HG02973 (cell line): Measurements from ENCODE around the gene MRTFB.

Experiments
- ATAC-seq: cut with Tn5 transposase; IDR thresholded peaks from one replicate; pipeline ENCODE4 v1.9.1; 2021; ENCODE audit warnings: moderate library complexity; ENCODE audit not compliant: unreplicated experiment

Gene MRTFB

DNA sequence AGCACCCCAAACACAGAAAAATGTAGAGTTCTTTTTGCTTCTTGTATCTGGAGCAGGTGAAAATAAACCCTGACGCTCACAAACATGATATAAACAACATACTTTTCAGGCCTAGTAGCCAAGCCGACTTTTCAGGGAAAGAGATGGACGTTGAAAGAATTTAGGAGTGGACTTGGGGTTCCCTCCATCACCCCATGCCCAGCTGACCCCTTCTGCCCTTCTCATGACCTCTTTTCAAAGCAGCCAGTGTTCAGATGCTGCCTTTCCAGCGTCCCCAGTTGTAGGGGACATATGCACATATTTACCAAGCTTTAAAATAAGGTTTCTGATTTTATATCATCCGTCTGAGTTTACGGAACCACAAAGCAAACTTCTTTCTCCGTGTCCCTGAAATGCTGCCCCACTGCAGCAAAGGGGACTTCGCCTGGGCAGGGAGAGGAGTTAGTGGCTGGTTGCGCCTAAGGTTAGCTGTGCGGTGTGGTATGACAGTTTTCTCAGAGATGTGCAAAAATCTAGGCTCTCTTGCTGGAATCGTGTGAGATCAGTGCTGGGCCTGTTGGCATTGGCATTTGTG lies 235.5 kb downstream of the MRTFB start:
- ATAC-seq: no peak

GRCh38 chr16:14307059-14307526 lies 236.0 kb downstream of the MRTFB start:
- ATAC-seq: no peak

- ATAC-seq: no peak
Observed at GRCh38 chr16:14307527-14308367, 236.6 kb downstream of the MRTFB start.

DNA sequence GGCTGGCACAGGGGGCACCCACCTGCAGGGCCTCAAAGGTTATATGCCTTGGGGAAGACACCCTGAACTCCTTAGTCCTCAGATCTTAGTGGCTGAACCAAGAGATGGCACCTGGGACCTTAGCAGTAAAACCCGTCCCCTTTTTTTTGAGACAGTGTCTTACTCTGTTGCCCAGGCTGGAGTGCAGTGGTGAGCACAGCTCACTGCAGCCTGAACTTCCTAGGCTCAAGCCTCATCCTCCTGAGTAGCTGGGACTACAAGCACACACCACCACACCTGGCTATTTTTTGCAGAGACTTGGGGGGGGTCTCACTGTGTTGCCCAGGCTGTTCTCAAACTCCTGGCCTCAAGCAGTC lies 237.2 kb downstream of the MRTFB start:
- ATAC-seq: no peak

GRCh38 chr16:14309001-14309886 lies 238.1 kb downstream of the MRTFB start:
- ATAC-seq: no peak

DNA sequence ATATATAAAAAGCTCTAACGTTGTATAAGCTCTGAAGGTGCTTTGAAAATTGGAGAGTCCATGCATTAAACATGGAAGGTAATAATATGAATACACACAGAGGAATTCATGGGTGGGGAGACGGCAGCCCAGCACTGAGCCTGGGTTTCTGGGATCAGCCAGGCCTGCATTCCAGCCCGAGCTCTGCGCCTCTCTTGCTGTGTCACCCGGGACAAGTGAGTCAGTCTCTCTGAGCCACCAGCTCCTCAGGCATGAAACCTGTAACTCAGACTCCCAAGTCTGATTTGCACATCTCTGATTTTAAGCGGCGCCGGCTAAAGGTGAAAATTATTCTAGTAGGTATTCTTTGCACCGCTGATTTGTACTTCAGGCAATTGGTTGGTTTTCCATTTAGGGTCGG lies 238.8 kb downstream of the MRTFB start:
- no peak for ATAC-seq

DNA sequence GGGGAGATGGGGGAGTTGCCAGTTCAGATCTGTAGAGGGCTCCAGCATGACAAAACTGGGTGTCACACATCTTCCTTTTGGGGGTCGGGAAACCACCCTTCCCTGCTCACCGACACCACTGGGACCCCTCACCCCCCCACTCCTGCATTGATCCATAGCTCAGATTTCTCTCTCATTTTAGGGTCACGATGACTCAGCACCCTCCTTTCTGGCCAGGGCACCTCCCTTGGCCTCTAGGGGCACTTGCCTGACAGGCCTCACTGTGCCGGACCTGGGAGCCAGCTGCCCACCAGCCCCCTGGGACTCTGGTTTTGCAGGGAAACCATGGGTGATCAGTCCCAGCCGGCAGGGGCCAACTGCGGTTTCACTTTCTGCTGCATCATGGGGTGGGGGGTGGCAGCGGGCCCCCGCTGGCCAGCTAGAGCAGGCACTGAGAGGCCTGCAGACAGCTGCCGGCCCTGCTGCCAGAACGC lies 239.4 kb downstream of the MRTFB start:
- ATAC-seq: peak; percentile 54

DNA sequence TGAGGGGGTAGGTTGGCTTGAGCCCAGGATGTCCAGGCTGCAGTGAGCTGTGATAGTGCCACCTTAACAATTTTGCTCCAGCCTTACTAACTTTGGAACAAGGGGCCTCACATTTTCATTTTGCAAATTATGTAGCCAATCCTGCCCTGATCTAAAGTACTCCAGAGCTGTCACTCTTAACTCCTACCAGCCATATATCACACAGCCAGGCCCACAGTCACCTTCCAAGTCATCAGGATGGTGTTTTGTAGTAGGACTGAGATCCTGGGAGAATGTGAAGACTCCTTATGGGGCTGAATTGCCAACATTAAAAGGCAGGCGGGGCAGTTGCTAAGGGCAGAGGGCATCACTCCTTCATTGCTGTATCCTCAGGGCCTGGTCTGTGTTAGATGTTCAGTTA lies 243.0 kb downstream of the MRTFB start:
- ATAC-seq: no peak

- ATAC-seq: no peak
Observed at GRCh38 chr16:14315683-14316320, 244.7 kb downstream of the MRTFB start.
